Tongue (tissue), 2 donors: ENCODE data around the gene LGI2. TPM values are rescaled to one million over a fixed set of nuclear protein-coding genes. Genes with fewer than 3 reads are reported as not detected.

ENCODE experiments used
- DNase-seq: peaks from one replicate; pipeline ENCODE4 v3.0.0-alpha.2; 2015
- total RNA-seq: library from RNA; depleted of rRNA; stranded (reverse); fragments of >200 nt; gene quantifications from one replicate; pipeline ENCODE4 v1.2.3, GENCODE V29; 2014

Gene LGI2
- total RNA-seq, 1 donor from 2014 or later, result 16.9 TPM

GRCh38 chr4:24965627-24966026 lies 65.1 kb downstream of the LGI2 start:
- DNase-seq, result no peak

GRCh38 chr4:24963277-24963676 lies 67.5 kb downstream of the LGI2 start:
- no peak for DNase-seq

GRCh38 chr4:24957886-24958285 lies 72.9 kb downstream of the LGI2 start:
- DNase-seq, result no peak

GRCh38 chr4:24956763-24957162 lies 74.0 kb downstream of the LGI2 start:
- no peak for DNase-seq

- DNase-seq, result no peak
Observed at GRCh38 chr4:24956091-24956490, 74.7 kb downstream of the LGI2 start.

GRCh38 chr4:24952667-24953066 lies 78.1 kb downstream of the LGI2 start:
- no peak for DNase-seq

GRCh38 chr4:24949970-24950369 lies 80.8 kb downstream of the LGI2 start:
- no peak for DNase-seq

Other genes with a start within 250 kb of the LGI2 start
- 46.3 TPM for gene SOD3, start 235.4 kb downstream of the LGI2 start, total RNA-seq
- gene CCDC149, start 117.9 kb downstream of the LGI2 start, total RNA-seq, result 20.6 TPM
- 12.6 TPM for gene SEPSECS, start 129.5 kb upstream of the LGI2 start, total RNA-seq
- gene PI4K2B, start 203.1 kb upstream of the LGI2 start, total RNA-seq, result 19.6 TPM